ENCODE measurements around the gene MOCOS. TPM values are rescaled to one million over a fixed set of nuclear protein-coding genes. Genes with fewer than 3 reads are reported as not detected.

MOCOS gene
- 6.1 and 6.4 TPM in 2 replicates for total RNA-seq

GRCh38 chr18:36187193-36187825 lies at the start of gene MOCOS:
TSS of gene MOCOS (plus strand) at chr18:36187497. CDS start at chr18:36187540, 43 bp downstream.

DNA sequence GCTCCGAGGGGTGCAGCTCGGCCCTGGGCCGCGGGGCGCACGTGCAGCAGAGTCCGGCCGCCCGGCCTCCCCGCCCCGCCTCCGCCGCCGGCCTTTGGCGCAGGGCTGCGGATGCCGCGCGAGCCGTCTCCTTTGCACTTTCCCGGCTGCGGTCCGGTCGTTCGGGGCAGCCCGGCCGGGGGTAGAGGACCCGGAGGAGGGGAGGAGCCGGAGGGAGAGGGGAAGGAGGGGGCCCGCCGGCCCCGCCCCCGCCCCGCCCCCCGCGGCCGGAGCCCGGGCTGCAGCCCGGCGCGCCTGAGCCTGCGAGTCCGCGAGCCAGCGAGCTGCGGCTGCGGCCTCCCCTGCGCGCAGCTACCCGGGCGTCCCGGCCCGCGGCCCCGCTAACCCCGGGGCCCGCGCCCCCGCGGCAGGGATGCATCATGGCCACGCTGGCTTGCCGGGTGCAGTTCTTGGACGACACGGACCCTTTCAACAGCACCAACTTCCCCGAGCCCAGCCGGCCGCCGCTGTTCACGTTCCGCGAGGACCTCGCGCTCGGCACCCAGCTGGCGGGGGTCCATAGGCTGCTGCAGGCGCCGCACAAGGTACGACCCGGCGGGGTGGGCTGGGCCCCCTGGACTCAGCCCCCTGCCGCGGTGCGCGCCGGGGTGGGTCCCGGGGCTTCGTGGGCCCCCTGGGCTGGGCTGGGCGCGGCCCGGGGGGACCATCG lies 110.3 kb downstream of the MOCOS start, which contains the start of gene FHOD3:
TSS of gene FHOD3 (plus strand) at position 297 of the 709 bp plus-strand sequence. CDS start at position 420, 123 bp downstream.

Other genes starting within 250 kb of the MOCOS start
- 28.1 and 38.3 TPM in 2 replicates for gene RPRD1A, start 119.9 kb upstream of the MOCOS start, total RNA-seq
- 29.6 and 34.8 TPM in 2 replicates for gene SLC39A6, start 58.2 kb upstream of the MOCOS start, total RNA-seq
- gene ELP2, start 57.6 kb upstream of the MOCOS start, total RNA-seq: 38.7 and 39.2 TPM in 2 replicates
- gene FHOD3, start 110.2 kb downstream of the MOCOS start, total RNA-seq: 1.9 and 2.9 TPM in 2 replicates